Neural cell (in vitro differentiated cells): ENCODE measurements around the gene KLHL28. TPM values are rescaled to one million over a fixed set of nuclear protein-coding genes. Genes with fewer than 3 reads are reported as not detected.

Source experiments
- H2AFZ ChIP-seq: fragments of 200-600, 300-800 bp; sonication (generic), shearing (Covaris generic); 2 replicates; pipeline ENCODE4 v1.6.0; 2014; ENCODE audit warnings: low read depth, mild to moderate bottlenecking, antibody characterized with exemption, low read length, moderate library complexity
- H3F3A ChIP-seq: fragments of 200-600 bp; shearing (Covaris generic); 2 replicates; pipeline ENCODE4 v1.6.1; 2016; ENCODE audit warnings: mild to moderate bottlenecking, moderate library complexity, mixed read lengths, antibody characterized with exemption, low read length; ENCODE audit not compliant: insufficient read depth, poor library complexity, severe bottlenecking
- H3K27ac ChIP-seq: fragments of 200-600, 300-800 bp; sonication (generic), shearing (Covaris generic); 2 replicates; pipeline ENCODE4 v1.5.1; 2014; ENCODE audit warnings: mild to moderate bottlenecking, low read length, moderate library complexity
- H3K27me3 ChIP-seq: fragments of 300-800, 200-600 bp; sonication (generic), shearing (Covaris generic); 2 replicates; pipeline ENCODE4 v1.6.0; 2014; ENCODE audit warnings: mild to moderate bottlenecking, low read depth, low read length, moderate library complexity; ENCODE audit not compliant: insufficient read depth
- H3K36me3 ChIP-seq: fragments of 300-800, 200-600 bp; sonication (generic), shearing (Covaris generic); 2 replicates; pipeline ENCODE4 v1.5.1; 2014; ENCODE audit warnings: mild to moderate bottlenecking, antibody characterized with exemption, low read length, moderate library complexity; ENCODE audit not compliant: insufficient read depth
- H3K4me2 ChIP-seq: fragments of 300-800, 200-600 bp; sonication (generic), shearing (Covaris generic); 2 replicates; pipeline ENCODE4 v1.6.0; 2014; ENCODE audit warnings: mild to moderate bottlenecking, low read length
- H3K4me3 ChIP-seq: fragments of 300-800, 200-600 bp; sonication (generic), shearing (Covaris generic); 2 replicates; pipeline ENCODE4 v1.5.1; 2014; ENCODE audit warnings: mild to moderate bottlenecking, low read length, moderate library complexity
- H3K79me2 ChIP-seq: fragments of 200-600 bp; shearing (Covaris generic); replicated peaks from 2 replicates; pipeline ENCODE4 v1.6.0; 2014; ENCODE audit warnings: mild to moderate bottlenecking, low read length, moderate library complexity; ENCODE audit not compliant: insufficient read depth
- H3K9ac ChIP-seq: fragments of 300-800, 200-600 bp; sonication (generic), shearing (Covaris generic); 2 replicates; pipeline ENCODE4 v1.6.1; 2016; ENCODE audit warnings: mild to moderate bottlenecking, low read length, mixed read lengths
- H3K9me2 ChIP-seq: fragments of 200-600 bp; shearing (Covaris generic); 2 replicates; pipeline ENCODE4 v1.6.1; 2016; ENCODE audit warnings: mild to moderate bottlenecking, low read length, mixed read lengths; ENCODE audit not compliant: insufficient read depth
- H3K9me3 ChIP-seq: fragments of 200-600, 300-800 bp; sonication (generic), shearing (Covaris generic); 2 replicates; pipeline ENCODE4 v1.6.1; 2016; ENCODE audit warnings: mild to moderate bottlenecking, mixed run types, low read length, moderate library complexity, mixed read lengths
- H4K20me1 ChIP-seq: fragments of 200-600 bp; shearing (Covaris generic); 2 replicates; pipeline ENCODE4 v1.6.1; 2016; ENCODE audit warnings: mild to moderate bottlenecking, mixed run types; ENCODE audit not compliant: insufficient read depth
- CTCF ChIP-seq: fragments of 450-650 bp; IDR thresholded peaks from 2 replicates; pipeline ENCODE4 v1.5.1; 2014; ENCODE audit warnings: antibody characterized with exemption, mild to moderate bottlenecking, moderate library complexity; ENCODE audit not compliant: poor library complexity, severe bottlenecking
- EP300 ChIP-seq: fragments of 450-650 bp; conservative IDR thresholded peaks from 2 replicates; pipeline ENCODE4 v1.6.1; 2014; ENCODE audit warnings: antibody characterized with exemption, mild to moderate bottlenecking, moderate library complexity; ENCODE audit not compliant: poor library complexity, severe bottlenecking
- EZH2 ChIP-seq: fragments of 200-600, 300-800 bp; shearing (Covaris generic), sonication (generic); IDR thresholded peaks from 2 replicates; pipeline ENCODE4 v1.6.1; 2014; ENCODE audit warnings: antibody characterized with exemption, low read length, borderline replicate concordance, mild to moderate bottlenecking; ENCODE audit not compliant: insufficient read depth, poor library complexity, severe bottlenecking
- MXI1 ChIP-seq: fragments of 450-650 bp; conservative IDR thresholded peaks from 2 replicates; pipeline ENCODE4 v1.6.1; 2014; ENCODE audit warnings: antibody characterized with exemption, mild to moderate bottlenecking; ENCODE audit not compliant: poor library complexity, severe bottlenecking
- POLR2AphosphoS5 ChIP-seq: IDR thresholded peaks from 2 replicates; pipeline ENCODE4 v1.6.1; 2012
- RAD21 ChIP-seq: fragments of 450-650 bp; conservative IDR thresholded peaks from 2 replicates; pipeline ENCODE4 v1.6.1; 2014; ENCODE audit warnings: antibody characterized with exemption, mild to moderate bottlenecking, moderate library complexity
- SMC3 ChIP-seq: fragments of 450-650 bp; conservative IDR thresholded peaks from 2 replicates; pipeline ENCODE4 v1.6.1; 2014; ENCODE audit warnings: antibody characterized with exemption, mild to moderate bottlenecking, moderate library complexity; ENCODE audit not compliant: poor library complexity
- TAF1 ChIP-seq: IDR thresholded peaks from 2 replicates; pipeline ENCODE4 v1.6.1; 2012; ENCODE audit warnings: low read depth
- polyA plus RNA-seq: library from polyadenylated mRNA; depleted of rRNA; stranded (reverse); fragments of >200 nt; gene quantifications from 2 replicates; pipeline ENCODE4 v1.2.3, GENCODE V29; 2014
- TF ChIP-seq, protein P1 (sequence below): IDR thresholded peaks from 2 replicates; pipeline ENCODE4 v1.6.1; 2012; ENCODE audit warnings: borderline replicate concordance

KLHL28 gene
- polyA plus RNA-seq, 1 donor from 2014 or later: 17.4 TPM

DNA sequence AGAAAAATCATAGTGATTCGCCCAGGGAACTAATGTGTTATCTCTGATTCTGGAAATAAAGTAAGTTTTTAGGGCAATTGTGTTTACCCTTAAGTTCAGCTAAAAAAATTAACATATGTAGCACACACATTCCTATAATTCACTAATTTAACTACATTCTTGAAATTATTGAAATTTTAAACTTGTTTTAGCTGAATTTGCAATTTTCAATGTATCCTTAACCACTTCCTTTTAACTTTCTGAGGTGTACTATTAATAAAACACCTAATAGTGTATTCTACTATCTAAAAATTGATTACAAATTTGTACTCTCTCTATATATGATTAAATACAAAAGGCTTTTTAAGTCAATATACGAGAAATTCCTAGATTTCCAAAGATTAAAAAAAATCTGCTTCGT, 2.2 kb downstream of the KLHL28 start:
- Histone ChIP-seq H3K27me3 (no peaks in the 10 kb centered on the region), H3K36me3 (peaks cover 2% of the 10 kb centered on the region), H3K4me3 (peak overlapping the region; percentile 85), H3K9ac (peak overlapping the region; percentile 85), H3K27ac (no peak overlapping the region), H3F3A (peaks cover 7% of the 10 kb centered on the region), H3K79me2 (peaks cover 75% of the 10 kb centered on the region), H3K4me2 (peak overlapping the region; percentile 66), H3K9me3 (no peaks in the 10 kb centered on the region), H3K9me2 (no peaks in the 10 kb centered on the region), H2AFZ (no peak overlapping the region), H4K20me1 (no peaks in the 10 kb centered on the region)
- TF ChIP-seq EZH2 (no peak), RAD21 (no peak), CTCF (no peak)

DNA sequence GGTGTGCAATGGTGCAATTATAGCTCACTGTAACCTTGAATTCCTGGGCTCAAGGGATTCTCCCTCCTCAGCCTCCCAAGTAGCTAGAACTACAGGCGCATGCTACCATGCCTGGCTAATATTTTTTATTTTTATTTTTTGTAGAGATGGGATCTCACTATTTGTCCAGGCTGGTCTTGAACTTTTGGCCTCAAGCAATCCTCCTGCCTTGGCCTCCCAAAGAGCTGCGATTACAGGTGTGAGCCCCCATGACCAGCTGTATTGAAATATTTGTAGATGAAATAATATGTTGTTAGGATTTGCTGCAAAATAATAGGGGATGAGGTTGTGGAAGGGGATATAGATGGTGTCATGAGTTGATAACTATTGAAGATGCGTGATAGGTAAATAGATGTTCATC, 4.9 kb downstream of the KLHL28 start:
- Histone ChIP-seq H2AFZ (no peak overlapping the region), H3F3A (no peaks in the 10 kb centered on the region), H3K9ac (no peak overlapping the region), H3K36me3 (peaks cover 4% of the 10 kb centered on the region), H3K9me3 (no peaks in the 10 kb centered on the region), H3K4me2 (no peak overlapping the region), H3K9me2 (no peaks in the 10 kb centered on the region), H4K20me1 (no peaks in the 10 kb centered on the region), H3K27me3 (no peaks in the 10 kb centered on the region), H3K79me2 (peaks cover 68% of the 10 kb centered on the region), H3K27ac (no peak overlapping the region), H3K4me3 (no peak overlapping the region)
- TF ChIP-seq, protein P1, sequence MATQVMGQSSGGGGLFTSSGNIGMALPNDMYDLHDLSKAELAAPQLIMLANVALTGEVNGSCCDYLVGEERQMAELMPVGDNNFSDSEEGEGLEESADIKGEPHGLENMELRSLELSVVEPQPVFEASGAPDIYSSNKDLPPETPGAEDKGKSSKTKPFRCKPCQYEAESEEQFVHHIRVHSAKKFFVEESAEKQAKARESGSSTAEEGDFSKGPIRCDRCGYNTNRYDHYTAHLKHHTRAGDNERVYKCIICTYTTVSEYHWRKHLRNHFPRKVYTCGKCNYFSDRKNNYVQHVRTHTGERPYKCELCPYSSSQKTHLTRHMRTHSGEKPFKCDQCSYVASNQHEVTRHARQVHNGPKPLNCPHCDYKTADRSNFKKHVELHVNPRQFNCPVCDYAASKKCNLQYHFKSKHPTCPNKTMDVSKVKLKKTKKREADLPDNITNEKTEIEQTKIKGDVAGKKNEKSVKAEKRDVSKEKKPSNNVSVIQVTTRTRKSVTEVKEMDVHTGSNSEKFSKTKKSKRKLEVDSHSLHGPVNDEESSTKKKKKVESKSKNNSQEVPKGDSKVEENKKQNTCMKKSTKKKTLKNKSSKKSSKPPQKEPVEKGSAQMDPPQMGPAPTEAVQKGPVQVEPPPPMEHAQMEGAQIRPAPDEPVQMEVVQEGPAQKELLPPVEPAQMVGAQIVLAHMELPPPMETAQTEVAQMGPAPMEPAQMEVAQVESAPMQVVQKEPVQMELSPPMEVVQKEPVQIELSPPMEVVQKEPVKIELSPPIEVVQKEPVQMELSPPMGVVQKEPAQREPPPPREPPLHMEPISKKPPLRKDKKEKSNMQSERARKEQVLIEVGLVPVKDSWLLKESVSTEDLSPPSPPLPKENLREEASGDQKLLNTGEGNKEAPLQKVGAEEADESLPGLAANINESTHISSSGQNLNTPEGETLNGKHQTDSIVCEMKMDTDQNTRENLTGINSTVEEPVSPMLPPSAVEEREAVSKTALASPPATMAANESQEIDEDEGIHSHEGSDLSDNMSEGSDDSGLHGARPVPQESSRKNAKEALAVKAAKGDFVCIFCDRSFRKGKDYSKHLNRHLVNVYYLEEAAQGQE: no peak
- no peak for TF ChIP-seq EP300
- no peak for TF ChIP-seq POLR2AphosphoS5
- no peak for TF ChIP-seq RAD21
- no peak for TF ChIP-seq CTCF
- no peak for TF ChIP-seq EZH2
- no peak for TF ChIP-seq TAF1
- no peak for TF ChIP-seq MXI1
- TF ChIP-seq SMC3: no peak
